IMR-90 (cell line): Measurements from ENCODE around the gene SCARF1. TPM values are rescaled to one million over a fixed set of nuclear protein-coding genes. Genes with fewer than 3 reads are reported as not detected.

Source experiments
- ATAC-seq: fragments of 200-7000 bp; cut with Tn5 transposase; 2 replicates; pipeline ENCODE4 v1.9.1; 2020; ENCODE audit warnings: low read depth, mild to moderate bottlenecking, moderate library complexity
- BruUV-seq: library from RNA; stranded (reverse); fragments of 400-500 nt; replicated peaks from 2 replicates; lab custom pipeline; 2021; lab: Mats Ljungman, UMichigan
- CTCF ChIA-PET: fragments of 300-600 bp; formaldehyde crosslinking; extraction: SDS; loops from one replicate; lab custom pipeline; 2021; ENCODE audit warnings: antibody characterized with exemption; lab: Yijun Ruan, JAX
- POLR2A ChIA-PET: fragments of 300-600 bp; sonication (Branson Sonifier 250); formaldehyde crosslinking; loops from one replicate; lab custom pipeline; 2022; ENCODE audit warnings: antibody characterized with exemption; ENCODE audit not compliant: unreplicated experiment; lab: Charles Lee
- DNase-seq: peaks from one replicate; pipeline ENCODE4 v3.0.0; 2013
- H2AFZ ChIP-seq: replicated peaks from 2 replicates; pipeline ENCODE3; 2013; ENCODE audit warnings: low read length, mild to moderate bottlenecking; ENCODE audit not compliant: poor library complexity
- H2AK5ac ChIP-seq: 2 replicates; pipeline ENCODE4 v1.6.1; 2013; ENCODE audit warnings: low read depth, low read length, inconsistent platforms
- H2AK9ac ChIP-seq: replicated peaks from 2 replicates; pipeline ENCODE3; 2013; ENCODE audit warnings: mild to moderate bottlenecking, low read depth, low read length, moderate library complexity; ENCODE audit not compliant: poor library complexity
- H2BK120ac ChIP-seq: 2 replicates; pipeline ENCODE4 v1.6.1; 2013; ENCODE audit warnings: low read depth, low read length, inconsistent platforms
- H2BK15ac ChIP-seq: 3 replicates; pipeline ENCODE4 v1.6.1; 2013; ENCODE audit warnings: low read depth, low read length, inconsistent platforms
- H2BK20ac ChIP-seq: 2 replicates; pipeline ENCODE4 v1.6.1; 2013; ENCODE audit warnings: low read depth, mild to moderate bottlenecking, inconsistent platforms, low read length, moderate library complexity
- H2BK5ac ChIP-seq: 2 replicates; pipeline ENCODE4 v1.6.1; 2013; ENCODE audit warnings: mild to moderate bottlenecking, low read depth, low read length, inconsistent platforms; ENCODE audit not compliant: poor library complexity, severe bottlenecking
- H3K14ac ChIP-seq: replicated peaks from 2 replicates; pipeline ENCODE4 v1.6.1; 2013; ENCODE audit warnings: low read depth, low read length, inconsistent platforms
- H3K18ac ChIP-seq: 2 replicates; pipeline ENCODE4 v1.6.1; 2013; ENCODE audit warnings: low read depth, low read length, control low read depth
- H3K23ac ChIP-seq: 2 replicates; pipeline ENCODE4 v1.6.1; 2013; ENCODE audit warnings: low read depth, low read length, inconsistent platforms
- H3K27ac ChIP-seq: 2 replicates; pipeline ENCODE4 v1.5.1; 2013; ENCODE audit warnings: mild to moderate bottlenecking, control low read depth, low read length; ENCODE audit not compliant: insufficient read depth
- H3K27me3 ChIP-seq: 2 replicates; pipeline ENCODE4 v1.6.1; 2013; ENCODE audit warnings: low read length; ENCODE audit not compliant: control insufficient read depth, insufficient read depth
- H3K36me3 ChIP-seq: 2 replicates; pipeline ENCODE4 v1.6.1; 2013; ENCODE audit warnings: low read length, mixed read lengths; ENCODE audit not compliant: control insufficient read depth, insufficient read depth
- H3K4ac ChIP-seq: 2 replicates; pipeline ENCODE4 v1.6.1; 2013; ENCODE audit warnings: low read depth, low read length, inconsistent platforms
- H3K4me1 ChIP-seq: 2 replicates; pipeline ENCODE4 v1.6.1; 2013; ENCODE audit warnings: low read length, mixed read lengths; ENCODE audit not compliant: control insufficient read depth, insufficient read depth
- H3K4me2 ChIP-seq: 2 replicates; pipeline ENCODE4 v1.6.1; 2013; ENCODE audit warnings: low read depth, mild to moderate bottlenecking, control low read depth, low read length, moderate library complexity
- H3K4me3 ChIP-seq: 2 replicates; pipeline ENCODE4 v1.5.1; 2013; ENCODE audit warnings: low read depth, mild to moderate bottlenecking, control low read depth, low read length, moderate library complexity; ENCODE audit not compliant: insufficient read depth
- H3K56ac ChIP-seq: 2 replicates; pipeline ENCODE4 v1.6.1; 2013; ENCODE audit warnings: low read length, inconsistent platforms; ENCODE audit not compliant: insufficient read depth; ENCODE audit errors: extremely low read depth
- H3K79me1 ChIP-seq, 2 experiments: 2 replicates each; pipeline ENCODE4 v1.6.1; 2013; ENCODE audit warnings: low read length in 2 of 2, inconsistent platforms in 1 of 2, low read depth in 1 of 2
- H3K9ac ChIP-seq: 2 replicates; pipeline ENCODE4 v1.6.1; 2013; ENCODE audit warnings: low read depth, low read length, control low read depth
- H3K9me1 ChIP-seq: 2 replicates; pipeline ENCODE4 v1.6.1; 2013; ENCODE audit warnings: low read length, inconsistent platforms; ENCODE audit not compliant: insufficient read depth
- H3K9me3 ChIP-seq: 2 replicates; pipeline ENCODE4 v1.6.1; 2013; ENCODE audit warnings: low read length; ENCODE audit not compliant: control insufficient read depth, insufficient read depth
- H4K20me1 ChIP-seq: 2 replicates; pipeline ENCODE4 v1.6.1; 2013; ENCODE audit warnings: low read length, inconsistent platforms; ENCODE audit not compliant: insufficient read depth
- H4K5ac ChIP-seq: 2 replicates; pipeline ENCODE4 v1.6.1; 2013; ENCODE audit warnings: mild to moderate bottlenecking, low read depth, low read length, control low read depth
- H4K8ac ChIP-seq, 2 experiments: 2 replicates each; pipeline ENCODE4 v1.6.1; 2013; ENCODE audit warnings: low read depth in 2 of 2, low read length in 2 of 2, control low read depth in 1 of 2, inconsistent platforms in 1 of 2
- H4K91ac ChIP-seq: 2 replicates; pipeline ENCODE4 v1.6.1; 2013; ENCODE audit warnings: low read depth, low read length, inconsistent platforms; ENCODE audit not compliant: insufficient read depth
- BHLHE40 ChIP-seq: fragments of 150-350 bp; IDR thresholded peaks from 2 replicates; pipeline ENCODE4 v1.6.1; 2016; ENCODE audit warnings: mild to moderate bottlenecking, low read depth, low read length
- CEBPB ChIP-seq: IDR thresholded peaks from 2 replicates; pipeline ENCODE4 v1.6.1; 2012; ENCODE audit warnings: low read depth, low read length, improper control_type of control experiment
- FOS ChIP-seq: fragments of 150-350 bp; IDR thresholded peaks from 2 replicates; pipeline ENCODE4 v1.6.1; 2016; ENCODE audit warnings: low read depth, low read length
- MAFK ChIP-seq: IDR thresholded peaks from 2 replicates; pipeline ENCODE4 v1.6.1; 2012; ENCODE audit warnings: low read depth, low read length, improper control_type of control experiment
- MAZ ChIP-seq: IDR thresholded peaks from 2 replicates; pipeline ENCODE4 v1.6.1; 2012; ENCODE audit warnings: low read depth, mild to moderate bottlenecking, low read length, improper control_type of control experiment, moderate library complexity, borderline replicate concordance
- SMC3 ChIP-seq: fragments of 150-350 bp; IDR thresholded peaks from 2 replicates; pipeline ENCODE4 v1.6.1; 2016; ENCODE audit warnings: low read depth, mild to moderate bottlenecking, antibody characterized with exemption, low read length, moderate library complexity
- WGBS, 2 experiments: methylation state at CpG; one replicate each; pipeline versions ENCODE4 v1.1.5 to v1.1.7; 2013; ENCODE audit warnings: missing lambda C conversion rate in 2 of 2; ENCODE audit not compliant: insufficient read length in 1 of 2; ENCODE audit errors: extremely low coverage in 2 of 2; 5-methylcytosine and 5-hydroxymethylcytosine counted together
- dilution Hi-C: fragments of 300-500 bp; cut with HindIII; formaldehyde crosslinking; loops from one replicate; pipeline ENCODE4 v1.14.3; 2018; ENCODE audit warnings: low sequenced_read_pairs; ENCODE audit not compliant: unreplicated experiment
- in situ Hi-C: fragments of 300-500 bp; cut with MboI; formaldehyde crosslinking; loops from 3 replicates; pipeline ENCODE4 v1.14.3; 2019; ENCODE audit warnings: low sequenced_read_pairs, inconsistent platforms, mixed read lengths
- intact Hi-C: fragments of 100-400 bp; cut with micrococcal nuclease; formaldehyde crosslinking; loops from 2 replicates; pipeline ENCODE4 v1.10.0; 2022
- polyA plus RNA-seq, 3 experiments: library from polyadenylated mRNA; depleted of rRNA; stranded (reverse); fragments of >200 nt; gene quantifications; 2 replicates each; pipeline ENCODE4 v1.2.3, GENCODE V29; 2012; ENCODE audit warnings: low replicate concordance in 1 of 3
- total RNA-seq: library from RNA; depleted of rRNA; stranded (reverse); fragments of >200 nt; gene quantifications from 2 replicates; pipeline ENCODE4 v1.2.3, GENCODE V29; 2012
- TF ChIP-seq, protein P1 (sequence below): conservative IDR thresholded peaks from 2 replicates; pipeline ENCODE4 v1.5.1; 2012; ENCODE audit warnings: mild to moderate bottlenecking, low read depth, low read length, improper control_type of control experiment
- TF ChIP-seq, protein P2 (sequence below): fragments of 150-350 bp; IDR thresholded peaks from 2 replicates; pipeline ENCODE4 v1.6.1; 2017; ENCODE audit warnings: mild to moderate bottlenecking, antibody characterized with exemption, low read length, low read depth

Gene SCARF1
- total and polyA plus RNA-seq, 2 of the 4 experiments (the other 2 are of a cell fraction) = 0.18 to 0.43 TPM

DNA sequence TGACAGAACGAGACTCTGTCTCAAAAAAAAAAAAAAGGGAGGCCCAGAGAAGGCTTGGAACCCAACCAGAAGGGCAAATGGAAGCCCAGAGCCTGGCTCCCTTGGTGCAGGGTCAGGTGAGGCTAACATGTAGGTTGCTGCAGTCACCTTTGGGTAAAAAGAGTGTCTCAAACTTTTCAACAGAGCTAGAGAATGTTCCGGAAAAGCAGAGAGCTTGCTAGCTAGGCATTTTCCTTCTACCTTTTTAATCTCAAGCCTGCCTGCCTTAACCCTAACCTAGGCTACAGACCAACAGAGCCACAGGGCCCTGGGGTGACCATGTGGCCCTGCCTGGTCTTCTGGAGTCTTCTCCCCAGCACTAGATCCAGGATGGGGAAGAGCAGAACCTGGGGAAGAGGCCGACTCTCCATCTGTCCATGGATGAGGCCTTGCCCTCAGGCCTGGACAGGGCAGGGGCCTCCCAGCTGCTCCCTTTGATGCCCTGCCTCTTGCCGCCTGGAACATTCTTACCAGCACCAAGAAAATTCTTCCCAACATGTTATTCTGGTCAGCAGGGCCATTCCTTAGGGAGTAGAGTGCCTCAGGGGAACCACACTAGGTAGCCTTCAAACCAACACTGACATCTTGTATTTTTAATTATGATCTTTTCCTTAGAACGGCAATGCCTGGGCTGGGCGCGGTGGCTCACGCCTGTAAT, 47.0 kb downstream of the SCARF1 start:
- H2AFZ ChIP-seq = no peak overlapping the region
- peaks cover 8% of the 10 kb centered on the region; the same call in 1 of the 2 replicates for H3K9me3 ChIP-seq
- no peak overlapping the region for H3K14ac ChIP-seq
- no peak overlapping the region for H3K9ac ChIP-seq
- H3K23ac ChIP-seq = no peak overlapping the region
- in situ Hi-C loops = no loop called here
- TF ChIP-seq, protein P1, sequence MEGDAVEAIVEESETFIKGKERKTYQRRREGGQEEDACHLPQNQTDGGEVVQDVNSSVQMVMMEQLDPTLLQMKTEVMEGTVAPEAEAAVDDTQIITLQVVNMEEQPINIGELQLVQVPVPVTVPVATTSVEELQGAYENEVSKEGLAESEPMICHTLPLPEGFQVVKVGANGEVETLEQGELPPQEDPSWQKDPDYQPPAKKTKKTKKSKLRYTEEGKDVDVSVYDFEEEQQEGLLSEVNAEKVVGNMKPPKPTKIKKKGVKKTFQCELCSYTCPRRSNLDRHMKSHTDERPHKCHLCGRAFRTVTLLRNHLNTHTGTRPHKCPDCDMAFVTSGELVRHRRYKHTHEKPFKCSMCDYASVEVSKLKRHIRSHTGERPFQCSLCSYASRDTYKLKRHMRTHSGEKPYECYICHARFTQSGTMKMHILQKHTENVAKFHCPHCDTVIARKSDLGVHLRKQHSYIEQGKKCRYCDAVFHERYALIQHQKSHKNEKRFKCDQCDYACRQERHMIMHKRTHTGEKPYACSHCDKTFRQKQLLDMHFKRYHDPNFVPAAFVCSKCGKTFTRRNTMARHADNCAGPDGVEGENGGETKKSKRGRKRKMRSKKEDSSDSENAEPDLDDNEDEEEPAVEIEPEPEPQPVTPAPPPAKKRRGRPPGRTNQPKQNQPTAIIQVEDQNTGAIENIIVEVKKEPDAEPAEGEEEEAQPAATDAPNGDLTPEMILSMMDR = no peak
- TF ChIP-seq BHLHE40 (no peak), MAZ (no peak), MAFK (no peak), FOS (no peak), SMC3 (no peak), CEBPB (no peak)
- TF ChIP-seq, protein P2, sequence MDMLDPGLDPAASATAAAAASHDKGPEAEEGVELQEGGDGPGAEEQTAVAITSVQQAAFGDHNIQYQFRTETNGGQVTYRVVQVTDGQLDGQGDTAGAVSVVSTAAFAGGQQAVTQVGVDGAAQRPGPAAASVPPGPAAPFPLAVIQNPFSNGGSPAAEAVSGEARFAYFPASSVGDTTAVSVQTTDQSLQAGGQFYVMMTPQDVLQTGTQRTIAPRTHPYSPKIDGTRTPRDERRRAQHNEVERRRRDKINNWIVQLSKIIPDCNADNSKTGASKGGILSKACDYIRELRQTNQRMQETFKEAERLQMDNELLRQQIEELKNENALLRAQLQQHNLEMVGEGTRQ = no peak
- H4K20me1 ChIP-seq = no peaks in the 10 kb centered on the region; the same call in 1 of the 2 replicates
- no peaks in the 10 kb centered on the region for H3K4me1 ChIP-seq
- no TSS peak for BruUV-seq
- H4K5ac ChIP-seq = no peak overlapping the region
- no peak overlapping the region for H3K27ac ChIP-seq
- no peak for DNase-seq
- no peak overlapping the region for H4K8ac ChIP-seq
- H2BK120ac ChIP-seq = no peak overlapping the region
- no peak overlapping the region for H2BK5ac ChIP-seq
- ChIA-PET CTCF (interaction anchor here (0.6 kb wide), 1 partner anchor 19 kb away, joined by 3 read pairs; no protein-coding TSS in a partner anchor), POLR2A (no interaction called here)
- H3K18ac ChIP-seq = no peak overlapping the region
- dilution Hi-C loops = no loop called here
- H3K79me1 ChIP-seq = no peaks in the 10 kb centered on the region
- no peak overlapping the region for H3K4me3 ChIP-seq
- intact Hi-C loops = no loop called here
- H2AK9ac ChIP-seq = no peak overlapping the region
- 82% methylated on average over 5 of the region's 8 CpGs; no CpG with 5 or more reads in 1 of the 2 experiments for WGBS, 2 experiments
- H3K56ac ChIP-seq = no peak overlapping the region
- H2BK15ac ChIP-seq = no peak overlapping the region
- no peak overlapping the region for H3K4me2 ChIP-seq
- H2AK5ac ChIP-seq = no peak overlapping the region
- H3K9me1 ChIP-seq = no peaks in the 10 kb centered on the region
- no peak overlapping the region for H3K4ac ChIP-seq
- H3K27me3 ChIP-seq = no peaks in the 10 kb centered on the region
- H3K36me3 ChIP-seq = no peaks in the 10 kb centered on the region
- no peak overlapping the region for H4K91ac ChIP-seq
- ATAC-seq = no peak
- no peak overlapping the region for H2BK20ac ChIP-seq
